Loucy (cell line): ENCODE data around the gene SRBD1.

Source experiments
- CTCF ChIP-seq: fragments of 200-600 bp; sonication (generic); conservative IDR thresholded peaks from 2 replicates; pipeline ENCODE4 v1.5.1; 2014; ENCODE audit warnings: mild to moderate bottlenecking, antibody characterized with exemption, low read length
- EZH2phosphoT487 ChIP-seq: fragments of 200-600 bp; IDR thresholded peaks from 2 replicates; pipeline ENCODE4 v1.6.1; 2018; ENCODE audit warnings: antibody characterized with exemption, mild to moderate bottlenecking, moderate library complexity, borderline replicate concordance

DNA sequence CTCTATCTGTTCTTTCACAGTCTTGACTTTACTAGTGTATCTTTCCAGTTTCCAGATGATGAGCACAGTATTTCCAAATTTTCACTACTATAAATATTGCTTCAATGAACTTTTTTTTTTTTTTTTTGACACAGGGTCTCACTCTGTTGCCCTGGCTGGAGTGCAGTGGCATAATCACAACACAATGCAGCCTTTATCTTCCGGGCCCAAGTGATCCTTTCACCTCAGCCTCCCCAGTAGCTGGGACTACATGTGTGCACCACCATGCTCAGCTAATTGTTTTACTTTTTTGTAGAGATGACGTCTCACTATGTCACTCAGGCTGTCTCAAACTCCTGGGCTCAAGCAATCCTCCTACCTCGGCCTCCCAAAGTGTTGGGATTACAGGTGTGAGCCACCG, 142.8 kb downstream of the SRBD1 start:
- no peak for TF ChIP-seq CTCF
- TF ChIP-seq EZH2phosphoT487: no peak
